Vagina (tissue), 2 donors: Measurements from ENCODE around the gene GATA2. TPM values are rescaled to one million over a fixed set of nuclear protein-coding genes. Genes with fewer than 3 reads are reported as not detected.

Experiments
- DNase-seq, 2 donors: peaks; one replicate each; pipeline ENCODE4 v3.0.0-alpha.2; 2017; ENCODE audit errors: extremely low spot score in 2 of 2
- H3K27ac ChIP-seq: fragments of 200-600 bp; sonication (generic); one replicate; pipeline ENCODE4 v1.5.1; 2019
- H3K27me3 ChIP-seq: fragments of 200-600 bp; sonication (generic); one replicate; pipeline ENCODE4 v1.5.1; 2019
- H3K36me3 ChIP-seq, 2 donors: fragments of 200-600 bp; sonication (generic); one replicate each; pipeline ENCODE4 v1.5.1; 2017 to 2019
- H3K4me1 ChIP-seq: fragments of 200-600 bp; sonication (generic); one replicate; pipeline ENCODE4 v1.5.1; 2019
- H3K4me3 ChIP-seq, 2 donors: fragments of 200-600 bp; sonication (generic); 1 replicate in 1 of 2; 2 replicates in 1 of 2; pipeline ENCODE4 v1.5.1; 2016 to 2019
- H3K9me3 ChIP-seq: fragments of 200-600 bp; sonication (generic); one replicate; pipeline ENCODE4 v1.5.1; 2019
- POLR2A ChIP-seq, 2 donors: fragments of 450-650 bp; IDR thresholded peaks; one replicate each; pipeline ENCODE4 v1.6.1; 2017; ENCODE audit warnings: antibody characterized with exemption in 2 of 2, mild to moderate bottlenecking in 2 of 2, moderate library complexity in 2 of 2
- POLR2AphosphoS5 ChIP-seq, 2 donors: sonication (generic); formaldehyde crosslinking; IDR thresholded peaks; one replicate each; pipeline ENCODE4 v1.9.0; 2017; ENCODE audit warnings: antibody characterized with exemption in 2 of 2, mild to moderate bottlenecking in 2 of 2, low read depth in 1 of 2; ENCODE audit not compliant: insufficient read depth in 1 of 2
- intact Hi-C: fragments of 100-400 bp; cut with DNase I; formaldehyde crosslinking; loops from one replicate; pipeline ENCODE4 v1.15.1; 2023
- total RNA-seq: library from RNA; depleted of rRNA; stranded (reverse); fragments of >200 nt; gene quantifications from one replicate; pipeline ENCODE4 v1.2.3, GENCODE V29; 2016
- TF ChIP-seq, protein P1 (sequence below), 3 experiments: fragments of 450-650 bp in 2 of 3; fragments of 200-600 bp in 1 of 3; sonication (generic) in 1 of 3; IDR thresholded peaks; one replicate each; pipeline ENCODE4 v1.5.1; 2017 to 2019; ENCODE audit warnings: antibody characterized with exemption in 3 of 3, mild to moderate bottlenecking in 2 of 3, moderate library complexity in 2 of 3

The GATA2 gene
- total RNA-seq, 1 donor from 2014 or later: 50.6 TPM

DNA sequence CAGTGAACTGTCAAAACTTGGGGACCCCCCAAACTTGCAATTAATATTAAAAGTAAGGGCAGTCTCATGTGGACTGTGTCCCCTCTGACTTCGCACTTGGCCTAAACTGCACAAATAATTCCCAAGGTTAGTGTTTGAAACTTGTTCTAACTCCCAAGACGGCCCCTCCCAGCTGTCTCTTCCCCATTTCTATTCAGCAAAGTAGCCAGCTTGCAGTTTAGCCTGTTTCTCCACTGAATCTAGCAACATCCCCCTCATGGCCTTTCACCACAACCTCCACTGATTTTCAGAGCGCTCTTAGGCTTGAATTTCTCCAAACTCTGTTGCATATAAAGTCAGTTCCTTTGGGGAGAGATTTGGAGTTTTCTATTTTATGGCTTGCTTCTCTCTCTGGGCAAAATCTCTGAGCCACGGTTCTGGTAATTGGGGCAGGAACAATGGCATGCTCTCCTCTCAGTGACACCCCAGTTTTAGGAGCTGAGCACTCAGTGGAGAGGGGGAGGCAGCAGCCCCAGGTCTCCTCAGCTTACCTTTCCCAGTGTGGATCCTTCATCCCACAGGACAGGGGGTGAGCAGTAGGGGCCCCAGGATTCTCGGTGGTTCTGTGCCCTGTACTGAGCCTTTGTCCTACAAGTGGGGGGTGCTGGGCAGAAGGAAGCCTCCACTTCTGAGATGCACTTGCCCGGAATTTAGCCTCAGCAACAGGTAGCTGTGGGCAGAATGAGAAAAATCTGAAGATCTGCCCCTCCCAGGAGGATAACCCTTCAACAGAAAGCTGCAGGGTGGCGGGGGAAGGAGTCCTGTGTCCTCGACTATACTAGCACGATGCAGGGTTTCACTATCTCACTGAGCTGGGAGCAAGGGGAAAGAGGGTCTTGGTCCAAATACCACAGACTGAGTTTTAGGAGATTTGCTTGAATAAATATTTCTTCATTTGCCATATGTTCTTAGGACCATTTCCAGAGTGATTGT is 39.3 kb upstream of the GATA2 start:
- no peak overlapping the region for H3K27ac ChIP-seq
- no peak overlapping the region for H3K4me3 ChIP-seq
- H3K9me3 ChIP-seq: no peaks in the 10 kb centered on the region
- no peak for DNase-seq
- TF ChIP-seq POLR2AphosphoS5 (IDR thresholded peaks at IDR 0.05; ENCODE audit: insufficient read depth in 1 of 2, low read depth in 1 of 2) (no peak), POLR2A (IDR thresholded peaks at IDR 0.05) (no peak)
- TF ChIP-seq, protein P1, sequence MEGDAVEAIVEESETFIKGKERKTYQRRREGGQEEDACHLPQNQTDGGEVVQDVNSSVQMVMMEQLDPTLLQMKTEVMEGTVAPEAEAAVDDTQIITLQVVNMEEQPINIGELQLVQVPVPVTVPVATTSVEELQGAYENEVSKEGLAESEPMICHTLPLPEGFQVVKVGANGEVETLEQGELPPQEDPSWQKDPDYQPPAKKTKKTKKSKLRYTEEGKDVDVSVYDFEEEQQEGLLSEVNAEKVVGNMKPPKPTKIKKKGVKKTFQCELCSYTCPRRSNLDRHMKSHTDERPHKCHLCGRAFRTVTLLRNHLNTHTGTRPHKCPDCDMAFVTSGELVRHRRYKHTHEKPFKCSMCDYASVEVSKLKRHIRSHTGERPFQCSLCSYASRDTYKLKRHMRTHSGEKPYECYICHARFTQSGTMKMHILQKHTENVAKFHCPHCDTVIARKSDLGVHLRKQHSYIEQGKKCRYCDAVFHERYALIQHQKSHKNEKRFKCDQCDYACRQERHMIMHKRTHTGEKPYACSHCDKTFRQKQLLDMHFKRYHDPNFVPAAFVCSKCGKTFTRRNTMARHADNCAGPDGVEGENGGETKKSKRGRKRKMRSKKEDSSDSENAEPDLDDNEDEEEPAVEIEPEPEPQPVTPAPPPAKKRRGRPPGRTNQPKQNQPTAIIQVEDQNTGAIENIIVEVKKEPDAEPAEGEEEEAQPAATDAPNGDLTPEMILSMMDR (IDR thresholded peaks at IDR 0.05): no peak
- H3K4me1 ChIP-seq: no peaks in the 10 kb centered on the region
- H3K36me3 ChIP-seq: no peaks in the 10 kb centered on the region
- H3K27me3 ChIP-seq: no peaks in the 10 kb centered on the region
- intact Hi-C loops: no loop called here

DNA sequence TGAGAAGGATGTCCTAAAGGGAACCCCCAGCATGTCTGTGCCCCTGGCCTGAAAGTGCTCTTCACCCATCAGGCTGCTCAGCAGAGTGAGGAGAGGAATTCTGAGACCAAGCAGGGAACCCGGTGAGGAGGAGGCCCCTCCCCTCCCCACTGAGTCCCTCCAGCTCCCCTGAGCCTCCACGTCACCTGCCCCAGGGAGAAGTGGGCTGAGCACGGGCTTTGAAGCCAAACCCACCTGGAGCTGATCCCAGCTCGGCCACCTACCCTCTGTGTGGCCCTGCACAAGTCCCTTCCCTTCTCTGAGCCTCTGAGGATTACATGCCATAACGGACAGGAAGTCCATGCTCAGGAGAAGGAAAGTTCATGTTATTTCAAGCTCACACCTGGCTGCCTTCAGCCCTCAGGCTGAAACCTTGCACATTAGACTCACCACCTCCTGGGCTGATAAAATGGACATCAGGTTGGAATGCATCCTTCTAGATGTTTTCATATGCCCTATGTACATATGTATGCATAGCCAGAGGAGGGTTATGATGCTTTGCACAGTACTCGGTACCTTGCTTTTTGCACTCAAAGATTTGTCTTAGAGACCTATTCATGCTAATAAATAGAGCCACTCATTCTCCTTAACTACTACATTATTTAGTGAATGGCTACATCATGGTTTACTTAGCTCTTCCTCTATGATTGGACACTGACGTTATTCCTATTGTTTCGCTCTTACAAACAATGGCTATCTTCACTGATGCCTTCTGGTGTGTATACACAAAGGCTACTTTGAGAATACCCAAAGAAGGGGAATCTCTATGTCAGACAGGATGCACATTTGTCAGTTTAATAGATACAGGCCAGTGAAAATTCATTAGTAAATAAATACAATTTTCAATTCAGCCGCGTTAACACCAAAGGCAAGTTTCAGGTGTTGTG is 31.6 kb upstream of the GATA2 start:
- intact Hi-C loops: no loop called here
- Histone ChIP-seq H3K27me3 (no peaks in the 10 kb centered on the region), H3K36me3 (no peaks in the 10 kb centered on the region), H3K9me3 (no peaks in the 10 kb centered on the region), H3K4me1 (no peaks in the 10 kb centered on the region), H3K4me3 (no peak overlapping the region), H3K27ac (no peak overlapping the region)
- no peak for DNase-seq
- TF ChIP-seq POLR2AphosphoS5 (IDR thresholded peaks at IDR 0.05; ENCODE audit: insufficient read depth in 1 of 2, low read depth in 1 of 2): no peak
- TF ChIP-seq, protein P1 (IDR thresholded peaks at IDR 0.05): no peak
- TF ChIP-seq POLR2A (IDR thresholded peaks at IDR 0.05): no peak

DNA sequence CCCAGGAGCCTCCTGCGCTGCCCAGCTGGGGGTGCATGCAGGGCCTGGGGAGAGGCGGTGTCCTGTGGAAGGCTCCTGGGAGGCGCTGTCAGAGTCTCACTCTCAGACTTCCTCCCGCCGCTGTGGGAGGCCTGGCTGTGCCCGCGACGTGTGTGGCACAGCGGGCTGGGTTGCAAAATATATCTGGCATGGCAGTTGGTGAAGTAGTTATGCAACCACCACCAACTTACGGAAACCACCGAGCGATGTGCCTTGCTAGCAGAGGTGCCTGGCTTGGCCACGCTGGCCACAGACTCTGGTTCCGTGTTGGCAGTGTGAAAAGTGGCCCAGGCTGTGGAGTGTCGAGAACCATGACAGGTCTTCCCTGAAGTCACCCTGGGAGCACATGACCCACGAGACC is 30.6 kb upstream of the GATA2 start:
- Histone ChIP-seq H3K36me3 (no peaks in the 10 kb centered on the region), H3K9me3 (no peaks in the 10 kb centered on the region), H3K4me1 (no peaks in the 10 kb centered on the region), H3K27me3 (no peaks in the 10 kb centered on the region), H3K27ac (no peak overlapping the region), H3K4me3 (no peak overlapping the region)
- intact Hi-C loops: no loop called here
- TF ChIP-seq POLR2A (IDR thresholded peaks at IDR 0.05) (no peak), POLR2AphosphoS5 (IDR thresholded peaks at IDR 0.05; ENCODE audit: insufficient read depth in 1 of 2, low read depth in 1 of 2) (no peak)
- TF ChIP-seq, protein P1 (IDR thresholded peaks at IDR 0.05): no peak
- DNase-seq: no peak

DNA sequence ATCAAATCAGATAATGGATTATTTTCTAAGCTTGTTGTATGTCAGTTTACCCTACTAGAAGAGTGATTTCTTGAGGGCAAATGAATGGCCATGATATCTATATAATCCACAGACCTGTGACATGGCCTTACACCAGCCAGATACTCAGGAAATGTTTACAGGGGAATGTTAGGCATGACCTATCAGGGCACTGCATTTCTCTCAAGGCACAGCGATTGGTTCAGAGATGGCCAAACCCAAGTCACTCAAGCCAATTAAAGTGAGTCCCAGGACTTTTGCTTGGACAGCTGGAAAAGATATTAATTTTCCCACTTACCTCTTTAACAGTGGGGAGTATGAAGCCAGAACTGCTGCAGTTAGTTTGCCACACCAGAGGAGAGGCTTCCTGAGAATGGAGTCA is 28.7 kb upstream of the GATA2 start:
- TF ChIP-seq POLR2A (IDR thresholded peaks at IDR 0.05) (no peak), POLR2AphosphoS5 (IDR thresholded peaks at IDR 0.05; ENCODE audit: insufficient read depth in 1 of 2, low read depth in 1 of 2) (no peak)
- TF ChIP-seq, protein P1 (IDR thresholded peaks at IDR 0.05): no peak
- Histone ChIP-seq H3K27me3 (no peaks in the 10 kb centered on the region), H3K27ac (no peak overlapping the region), H3K36me3 (no peaks in the 10 kb centered on the region), H3K9me3 (no peaks in the 10 kb centered on the region), H3K4me1 (no peaks in the 10 kb centered on the region), H3K4me3 (no peak overlapping the region)
- no peak for DNase-seq
- intact Hi-C loops: no loop called here
